Measurements from ENCODE around the gene MUC6.

Gene MUC6

GRCh38 chr11:995044-995751 is 41.3 kb downstream of the MUC6 start:
- TF ChIP-seq EP300 (IDR thresholded peaks at IDR 0.05; ENCODE audit: borderline replicate concordance), result no peak
- no peak for TF ChIP-seq NFIC (IDR thresholded peaks at IDR 0.05)
- TF ChIP-seq USF1 (IDR thresholded peaks at IDR 0.05), result no peak
- TF ChIP-seq CEBPB (IDR thresholded peaks at IDR 0.05), result no peak
- no peak for TF ChIP-seq TEAD4 (IDR thresholded peaks at IDR 0.05)
- no peak for TF ChIP-seq YY1 (IDR thresholded peaks at IDR 0.05; ENCODE audit: low read depth)
- no peak for TF ChIP-seq RAD21 (IDR thresholded peaks at IDR 0.05; ENCODE audit: low read depth)
- TF ChIP-seq ZBTB7A (IDR thresholded peaks at IDR 0.05; ENCODE audit: low read depth), result no peak
- no peak for TF ChIP-seq TCF12 (IDR thresholded peaks at IDR 0.05; ENCODE audit: low read depth)

- TF ChIP-seq REST (IDR thresholded peaks at IDR 0.05; ENCODE audit: low read depth) (peak; percentile 62), FOXM1 (IDR thresholded peaks at IDR 0.05; ENCODE audit: borderline replicate concordance, low read depth) (no peak)
These were observed 42.8 kb downstream of the MUC6 start for GRCh38 chr11:993632-994167.

GRCh38 chr11:992577-992976 is 43.9 kb downstream of the MUC6 start:
- no peak for TF ChIP-seq EP300 (IDR thresholded peaks at IDR 0.05; ENCODE audit: borderline replicate concordance)

GRCh38 chr11:991711-992307 is 44.7 kb downstream of the MUC6 start:
- no peak for TF ChIP-seq YY1 (IDR thresholded peaks at IDR 0.05; ENCODE audit: low read depth)
- TF ChIP-seq TAF1 (IDR thresholded peaks at IDR 0.05; ENCODE audit: low read depth), result no peak
- no peak for TF ChIP-seq TCF12 (IDR thresholded peaks at IDR 0.05; ENCODE audit: low read depth)
- no peak for TF ChIP-seq CREB1 (IDR thresholded peaks at IDR 0.05; ENCODE audit: low read depth)
- no peak for TF ChIP-seq EGR1 (IDR thresholded peaks at IDR 0.05)
- TF ChIP-seq RAD21 (IDR thresholded peaks at IDR 0.05; ENCODE audit: low read depth), result no peak
- TF ChIP-seq ZBTB7A (IDR thresholded peaks at IDR 0.05; ENCODE audit: low read depth), result no peak
- no peak for TF ChIP-seq REST (IDR thresholded peaks at IDR 0.05; ENCODE audit: low read depth)
- TF ChIP-seq EP300 (IDR thresholded peaks at IDR 0.05; ENCODE audit: borderline replicate concordance), result no peak
- no peak for TF ChIP-seq TEAD4 (IDR thresholded peaks at IDR 0.05)
- TF ChIP-seq USF1 (IDR thresholded peaks at IDR 0.05), result no peak
- no peak for TF ChIP-seq FOXM1 (IDR thresholded peaks at IDR 0.05; ENCODE audit: borderline replicate concordance, low read depth)
- TF ChIP-seq MAX (IDR thresholded peaks at IDR 0.05), result no peak
- TF ChIP-seq NFIC (IDR thresholded peaks at IDR 0.05), result no peak
- no peak for TF ChIP-seq CEBPB (IDR thresholded peaks at IDR 0.05)

- TF ChIP-seq FOXM1 (IDR thresholded peaks at IDR 0.05; ENCODE audit: borderline replicate concordance, low read depth) (no peak), EP300 (IDR thresholded peaks at IDR 0.05; ENCODE audit: borderline replicate concordance) (no peak), TEAD4 (IDR thresholded peaks at IDR 0.05) (no peak), RAD21 (IDR thresholded peaks at IDR 0.05; ENCODE audit: low read depth) (no peak), CEBPB (IDR thresholded peaks at IDR 0.05) (no peak), MAX (IDR thresholded peaks at IDR 0.05) (no peak), YY1 (IDR thresholded peaks at IDR 0.05; ENCODE audit: low read depth) (no peak), ZBTB7A (IDR thresholded peaks at IDR 0.05; ENCODE audit: low read depth) (no peak), USF1 (IDR thresholded peaks at IDR 0.05) (no peak), TCF12 (IDR thresholded peaks at IDR 0.05; ENCODE audit: low read depth) (no peak), EGR1 (IDR thresholded peaks at IDR 0.05) (no peak), REST (IDR thresholded peaks at IDR 0.05; ENCODE audit: low read depth) (no peak), NFIC (IDR thresholded peaks at IDR 0.05) (no peak), TAF1 (IDR thresholded peaks at IDR 0.05; ENCODE audit: low read depth) (no peak), CREB1 (IDR thresholded peaks at IDR 0.05; ENCODE audit: low read depth) (no peak)
These were observed 45.5 kb downstream of the MUC6 start for GRCh38 chr11:991034-991433.

All from Ishikawa (cell line).